Myocyte (in vitro differentiated cells): Measurements from ENCODE around the gene EMC10. TPM values are rescaled to one million over a fixed set of nuclear protein-coding genes. Genes with fewer than 3 reads are reported as not detected.
"Not testable (repeated sequence)": the region's sequence is repeated elsewhere in the genome, so short reads cannot be mapped to it uniquely, and the experiment has no call there.

Source experiments
- DNase-seq: peaks from one replicate; pipeline ENCODE4 v3.0.0-alpha.2; 2012; ENCODE audit warnings: low read depth
- polyA plus RNA-seq: library from polyadenylated mRNA; unstranded; fragments of >200 nt; gene quantifications from one replicate; pipeline ENCODE4 v1.2.1, GENCODE V29; 2012; ENCODE audit warnings: missing spikeins
- total RNA-seq: library from RNA; depleted of rRNA; stranded (reverse); fragments of >200 nt; gene quantifications from 2 replicates; pipeline ENCODE4 v1.2.3, GENCODE V29; 2014

Gene EMC10
- total RNA-seq = 207 and 210 TPM in 2 replicates
- 162 TPM for polyA plus RNA-seq

- DNase-seq = peak; percentile 90
Measured at GRCh38 chr19:50476224-50476906, at the start of gene EMC10, which contains the start of gene GARIN5A. TSS of gene EMC10 (plus strand) at chr19:50476507. CDS start at chr19:50476545, 38 bp downstream. TSS of gene GARIN5A (minus strand) at chr19:50476848. CDS start at chr19:50476388, 460 bp downstream.

GRCh38 chr19:50427318-50427925 is 48.9 kb upstream of the EMC10 start:
- no peak for DNase-seq

- DNase-seq = peak; percentile 74
Measured at GRCh38 chr19:50427997-50428425, 48.3 kb upstream of the EMC10 start.

GRCh38 chr19:50428772-50429463 is 47.4 kb upstream of the EMC10 start:
- DNase-seq = no peak

GRCh38 chr19:50430888-50431342 is 45.4 kb upstream of the EMC10 start:
- DNase-seq = no peak

GRCh38 chr19:50431343-50432220 is 44.7 kb upstream of the EMC10 start:
- DNase-seq = peak; percentile 82

- DNase-seq = peak; percentile 97
Measured at GRCh38 chr19:50432221-50433028, 43.9 kb upstream of the EMC10 start, which contains the start of gene MYBPC2. TSS of gene MYBPC2 (plus strand) at chr19:50432892. CDS start at chr19:50432954, 62 bp downstream.

GRCh38 chr19:50433201-50434180 is 42.8 kb upstream of the EMC10 start:
- peak; percentile 33 for DNase-seq

GRCh38 chr19:50434525-50434924 is 41.8 kb upstream of the EMC10 start:
- peak; percentile 90 for DNase-seq

- no peak for DNase-seq
Measured at GRCh38 chr19:50435221-50435620, 41.1 kb upstream of the EMC10 start.

- DNase-seq = no peak
Measured at GRCh38 chr19:50435627-50436026, 40.7 kb upstream of the EMC10 start.

- DNase-seq = no peak
Measured at GRCh38 chr19:50437862-50438449, 38.4 kb upstream of the EMC10 start.

- DNase-seq = not testable (repeated sequence)
Measured at GRCh38 chr19:50439130-50439529, 37.2 kb upstream of the EMC10 start.

- DNase-seq = no peak
Measured at GRCh38 chr19:50444059-50444458, 32.2 kb upstream of the EMC10 start.

GRCh38 chr19:50447053-50447452 is 29.3 kb upstream of the EMC10 start:
- no peak for DNase-seq

- DNase-seq = no peak
Measured at GRCh38 chr19:50447750-50448149, 28.6 kb upstream of the EMC10 start.

GRCh38 chr19:50449236-50449899 is 26.9 kb upstream of the EMC10 start:
- DNase-seq = peak; percentile 59
